ENCODE results near the gene EIF3B. TPM values are rescaled to one million over a fixed set of nuclear protein-coding genes. Genes with fewer than 3 reads are reported as not detected.

The EIF3B gene
- total and polyA plus RNA-seq, 9 of the 15 experiments (the other 6 are each of a cell fraction or from before 2014, with no cell fraction given): 25.9 to 494 (median 357) TPM

GRCh38 chr7:2313450-2314208, 41.0 kb upstream of the EIF3B start (continued):
- TF ChIP-seq PKNOX1 (IDR thresholded peaks at IDR 0.05): peak; percentile 26; the same call in 1 of the 2 replicates

- H3K4me2 ChIP-seq (ENCODE audit: insufficient read depth, low read length): peak within 1 kb of the TSS; percentile 99
- no peaks in the 10 kb centered on the region for H3K27me3 ChIP-seq (ENCODE audit: control insufficient read depth in 2 of 2, insufficient read depth in 2 of 2, low read length in 2 of 2)
- peak within 1 kb of the TSS; percentile 91 for H3K4me3 ChIP-seq
- peaks cover 10% of the 10 kb centered on the region; the same call in 2 of the 3 replicates for H3K36me3 ChIP-seq (ENCODE audit: control insufficient read depth, insufficient read depth, low read length)
- peak within 1 kb of the TSS; percentile 94 for H2AFZ ChIP-seq (ENCODE audit: low read depth, low read length)
- peak within 1 kb of the TSS; percentile 77 for H3K27ac ChIP-seq (ENCODE audit: extremely low read depth, low read depth, low read length)
- H4K20me1 ChIP-seq (replicated peaks; ENCODE audit: control insufficient read depth, insufficient read depth, low read length): no peaks in the 10 kb centered on the region
- no peaks in the 10 kb centered on the region for H3K9me3 ChIP-seq (replicated peaks; ENCODE audit: control insufficient read depth, insufficient read depth, low read depth, low read length)
- POLR2A ChIA-PET: interaction anchor here (0.7 to 1.7 kb wide), 6 partner anchors 10 to 92 kb away, joined by 3 to 5 read pairs (median 4); partner anchors contain the start of gene EIF3B
- CTCF ChIA-PET (ENCODE audit: low intra/inter-chr PET ratio): interaction anchor here (0.6 kb wide), 1 partner anchor 81 kb away, joined by 3 read pairs; no protein-coding TSS in a partner anchor
- ATAC-seq (peak; percentile 93), DNase-seq (ENCODE audit: extremely low read depth in 1 of 4, low spot score in 3 of 4) (peak; percentile 88 to 99 (median 99)), FAIRE-seq (peak; percentile 85)
- intact Hi-C loops (cut with micrococcal nuclease) (no loop called here), in situ Hi-C loops (cut with MboI) (no loop called here)
- peaks cover 44% of the 10 kb centered on the region for H3K79me2 ChIP-seq (ENCODE audit: control insufficient read depth, insufficient read depth, low read length)
- BruUV-seq (replicated peaks): no TSS peak
- WGBS (ENCODE audit: insufficient coverage, low coverage, missing lambda C conversion rate): 0% methylated on average over 21 of the region's 78 CpGs
- H3K4me1 ChIP-seq (replicated peaks in 1 of 2; ENCODE audit: control insufficient read depth in 2 of 2, insufficient read depth in 2 of 2, low read length in 2 of 2): peaks cover 5 to 33% of the 10 kb centered on the region in 2 experiments; a peak in 3 of 5 replicates
- H3K9me1 ChIP-seq (ENCODE audit: control insufficient read depth, insufficient read depth, low read length): peaks cover 2% of the 10 kb centered on the region
- peak within 1 kb of the TSS; percentile 80 to 91 for H3K9ac ChIP-seq (ENCODE audit: insufficient read depth in 1 of 2, low read depth in 2 of 2, low read length in 2 of 2)
- TF ChIP-seq MXD1 (CRISPR knock-in tag; IDR thresholded peaks at IDR 0.05; ENCODE audit: borderline replicate concordance, poor library complexity, severe bottlenecking) (peak; percentile 69), NFXL1 (CRISPR knock-in tag; IDR thresholded peaks at IDR 0.05) (no peak), CEBPG (CRISPR knock-in tag; IDR thresholded peaks at IDR 0.05) (no peak; the same call in 1 of the 2 replicates), CEBPG (tag; conservative IDR thresholded peaks at IDR 0.05 in 1 of 2, IDR thresholded peaks at IDR 0.05 in 1 of 2) (no peak), ZNF561 (CRISPR knock-in tag; conservative IDR thresholded peaks at IDR 0.05) (no peak), GABPB1 (CRISPR knock-in tag; IDR thresholded peaks at IDR 0.05) (peak; percentile 51; the same call in 1 of the 2 replicates), ZNF146 (CRISPR knock-in tag; IDR thresholded peaks at IDR 0.05; ENCODE audit: unreplicated experiment) (no peak), CBX3 (IDR thresholded peaks at IDR 0.05; ENCODE audit: borderline replicate concordance in 1 of 2, low read length in 2 of 2) (no peak; a peak in 1 of 3 replicates), ZNF175 (CRISPR knock-in tag; IDR thresholded peaks at IDR 0.05; ENCODE audit: low read depth) (no peak), ZNF217 (CRISPR knock-in tag; IDR thresholded peaks at IDR 0.05) (no peak), LCOR (CRISPR knock-in tag; IDR thresholded peaks at IDR 0.05) (no peak), SMC3 (conservative IDR thresholded peaks at IDR 0.05; ENCODE audit: insufficient read depth, low read depth, low read length) (no peak), TRIM24 (IDR thresholded peaks at IDR 0.05) (peak in 1 of 2 experiments; percentile 22; a peak in 1 of 4 replicates), ILF3 (IDR thresholded peaks at IDR 0.05; ENCODE audit: borderline replicate concordance) (no peak), RBM22 (IDR thresholded peaks at IDR 0.05; ENCODE audit: low read depth, low read length, poor library complexity, severe bottlenecking) (no peak), ZBTB7A (IDR thresholded peaks at IDR 0.05; ENCODE audit: borderline replicate concordance, control insufficient read depth, low read depth, low read length) (peak; percentile 60; the same call in 1 of the 2 replicates), GTF2F1 (IDR thresholded peaks at IDR 0.05; ENCODE audit: low read depth, low read length) (no peak)
Measured at GRCh38 chr7:2314209-2314955, 40.2 kb upstream of the EIF3B start, which contains the start of gene SNX8. TSS of gene SNX8 (minus strand) at chr7:2314441. CDS start at chr7:2314421, 20 bp downstream.

Measured in K562 (cell line).